ENCODE measurements around the gene MACROD2. TPM values are rescaled to one million over a fixed set of nuclear protein-coding genes. Genes with fewer than 3 reads are reported as not detected.

Gene MACROD2
- total and polyA plus RNA-seq, 2 donors (not counting 1 experiment from before 2014, with no cell fraction given) = 5.3 to 6.7 TPM

DNA sequence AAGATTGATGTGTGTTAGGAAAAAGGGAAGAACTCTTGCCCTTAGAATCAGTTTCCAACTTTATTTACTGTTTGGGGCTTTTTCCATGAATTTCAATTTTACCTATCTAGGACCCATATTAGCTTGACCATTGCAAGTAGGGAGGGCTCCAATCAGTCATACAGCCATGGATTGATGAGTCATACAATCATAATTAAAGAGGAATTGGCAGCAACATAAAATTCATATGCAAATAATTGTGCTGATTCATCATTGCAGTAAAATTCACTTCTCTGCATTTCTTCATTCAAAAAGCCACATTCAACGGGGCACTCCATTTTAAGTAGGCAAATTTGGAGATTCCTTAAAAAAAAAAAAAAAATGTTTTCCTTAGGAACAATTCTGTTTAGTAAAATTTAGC lies 1561.6 kb downstream of the MACROD2 start:
- H3K36me3 ChIP-seq (replicated peaks in 1 of 2; ENCODE audit: control extremely low read depth in 1 of 2, control insufficient read depth in 1 of 2, extremely low read depth in 1 of 2, insufficient read depth in 2 of 2, low read length in 1 of 2) = no peaks in the 10 kb centered on the region
- POLR2A ChIA-PET = no interaction called here
- TF ChIP-seq, protein P1, sequence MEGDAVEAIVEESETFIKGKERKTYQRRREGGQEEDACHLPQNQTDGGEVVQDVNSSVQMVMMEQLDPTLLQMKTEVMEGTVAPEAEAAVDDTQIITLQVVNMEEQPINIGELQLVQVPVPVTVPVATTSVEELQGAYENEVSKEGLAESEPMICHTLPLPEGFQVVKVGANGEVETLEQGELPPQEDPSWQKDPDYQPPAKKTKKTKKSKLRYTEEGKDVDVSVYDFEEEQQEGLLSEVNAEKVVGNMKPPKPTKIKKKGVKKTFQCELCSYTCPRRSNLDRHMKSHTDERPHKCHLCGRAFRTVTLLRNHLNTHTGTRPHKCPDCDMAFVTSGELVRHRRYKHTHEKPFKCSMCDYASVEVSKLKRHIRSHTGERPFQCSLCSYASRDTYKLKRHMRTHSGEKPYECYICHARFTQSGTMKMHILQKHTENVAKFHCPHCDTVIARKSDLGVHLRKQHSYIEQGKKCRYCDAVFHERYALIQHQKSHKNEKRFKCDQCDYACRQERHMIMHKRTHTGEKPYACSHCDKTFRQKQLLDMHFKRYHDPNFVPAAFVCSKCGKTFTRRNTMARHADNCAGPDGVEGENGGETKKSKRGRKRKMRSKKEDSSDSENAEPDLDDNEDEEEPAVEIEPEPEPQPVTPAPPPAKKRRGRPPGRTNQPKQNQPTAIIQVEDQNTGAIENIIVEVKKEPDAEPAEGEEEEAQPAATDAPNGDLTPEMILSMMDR (IDR thresholded peaks at IDR 0.05) = no peak
- peaks cover 0 to 16% (median 8%) of the 10 kb centered on the region in 3 donors for H3K9me3 ChIP-seq (ENCODE audit: control extremely low read depth in 1 of 3, control insufficient read depth in 2 of 3, insufficient read depth in 1 of 3, low read length in 2 of 3)
- DNase-seq (no peak), ATAC-seq (ENCODE audit: low read depth) (no peak)
- H3K4me3 ChIP-seq (ENCODE audit: control extremely low read depth in 1 of 5, extremely low read depth in 1 of 5, insufficient read depth in 1 of 5, low read depth in 2 of 5, low read length in 4 of 5) = no peak overlapping the region
- H3K4me1 ChIP-seq (ENCODE audit: control insufficient read depth in 2 of 2, insufficient read depth in 2 of 2, low read length in 2 of 2) = no peaks in the 10 kb centered on the region
- no peak overlapping the region for H2AFZ ChIP-seq (ENCODE audit: insufficient read depth, low read depth, low read length, poor library complexity, severe bottlenecking)
- no peak overlapping the region for H3K9ac ChIP-seq (ENCODE audit: low read length)
- H3K27me3 Mint-ChIP-seq = peaks cover 22% of the 10 kb centered on the region
- CTCF ChIA-PET = no interaction called here
- no peak overlapping the region for H3K27ac Mint-ChIP-seq
- no CpG with 5 or more reads among the region's 1 CpG for WGBS (ENCODE audit: insufficient coverage)
- no peaks in the 10 kb centered on the region for H3K4me1 Mint-ChIP-seq
- H3K27me3 ChIP-seq (replicated peaks in 1 of 4; ENCODE audit: control extremely low read depth in 1 of 4, control insufficient read depth in 3 of 4, insufficient read depth in 4 of 4, low read length in 3 of 4) = peaks cover 0 to 7% (median 1%) of the 10 kb centered on the region in 4 experiments
- H3K4me3 Mint-ChIP-seq = no peak overlapping the region
- no peaks in the 10 kb centered on the region for H4K20me1 ChIP-seq (ENCODE audit: control insufficient read depth, insufficient read depth, low read length, poor library complexity, severe bottlenecking)
- no peaks in the 10 kb centered on the region for H3K79me2 ChIP-seq (ENCODE audit: control insufficient read depth, insufficient read depth, low read length)
- no peak overlapping the region for H3K27ac ChIP-seq (ENCODE audit: low read length in 2 of 2)
- H3K9me3 Mint-ChIP-seq (ENCODE audit: insufficient read depth) = peaks cover 6% of the 10 kb centered on the region
- H3K4me2 ChIP-seq (replicated peaks; ENCODE audit: low read depth, low read length, poor library complexity, severe bottlenecking) = no peak overlapping the region
- intact Hi-C loops (cut with micrococcal nuclease) = no loop called here

DNA sequence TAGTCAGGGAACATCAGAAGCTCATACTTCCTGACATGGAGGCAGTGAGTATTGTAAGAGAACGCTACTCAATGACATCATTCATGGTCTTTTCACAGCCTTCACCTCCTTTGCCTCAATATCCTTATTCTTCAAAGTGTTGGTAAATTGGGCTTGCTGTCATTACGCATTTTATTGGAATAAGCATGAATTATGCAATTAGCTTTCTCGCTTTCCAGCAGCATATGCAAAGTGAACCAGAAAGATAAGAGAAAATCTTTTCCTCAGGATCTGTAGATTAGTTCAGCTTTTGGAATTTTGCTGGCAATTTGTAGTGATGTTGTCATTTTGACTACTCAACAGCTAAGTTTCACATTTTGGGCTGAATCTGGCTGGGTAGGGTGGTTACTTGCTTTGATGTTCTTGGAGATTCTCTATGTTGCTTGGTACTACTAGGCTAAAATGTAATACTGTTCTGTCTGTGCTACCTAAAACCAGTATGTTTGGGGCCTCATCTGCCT lies 1565.8 kb downstream of the MACROD2 start:
- no peak for TF ChIP-seq EZH2 (IDR thresholded peaks at IDR 0.05; ENCODE audit: borderline replicate concordance, insufficient read depth, low read depth, low read length, poor library complexity, severe bottlenecking)
- TF ChIP-seq, protein P1 (IDR thresholded peaks at IDR 0.05) = no peak
- no peak for DNase-seq
- intact Hi-C loops (cut with micrococcal nuclease) = no loop called here
- Histone ChIP-seq H3K4me3 (ENCODE audit: control extremely low read depth in 1 of 5, extremely low read depth in 1 of 5, insufficient read depth in 1 of 5, low read depth in 2 of 5, low read length in 4 of 5) (no peak overlapping the region), H3K9me3 (ENCODE audit: control extremely low read depth in 1 of 3, control insufficient read depth in 2 of 3, insufficient read depth in 1 of 3, low read length in 2 of 3) (no peaks in the 10 kb centered on the region), H3K27ac (ENCODE audit: low read length in 2 of 2) (no peak overlapping the region), H3K79me2 (ENCODE audit: control insufficient read depth, insufficient read depth, low read length) (no peaks in the 10 kb centered on the region), H3K27me3 (replicated peaks in 1 of 4; ENCODE audit: control extremely low read depth in 1 of 4, control insufficient read depth in 3 of 4, insufficient read depth in 4 of 4, low read length in 3 of 4) (peaks cover 0 to 7% (median 4%) of the 10 kb centered on the region in 4 experiments), H3K9ac (ENCODE audit: low read length) (no peak overlapping the region), H3K4me1 (ENCODE audit: control insufficient read depth in 2 of 2, insufficient read depth in 2 of 2, low read length in 2 of 2) (peaks cover 0 to 6% of the 10 kb centered on the region in 2 donors), H3K36me3 (replicated peaks in 1 of 2; ENCODE audit: control extremely low read depth in 1 of 2, control insufficient read depth in 1 of 2, extremely low read depth in 1 of 2, insufficient read depth in 2 of 2, low read length in 1 of 2) (no peaks in the 10 kb centered on the region), H3K4me2 (replicated peaks; ENCODE audit: low read depth, low read length, poor library complexity, severe bottlenecking) (no peak overlapping the region), H2AFZ (ENCODE audit: insufficient read depth, low read depth, low read length, poor library complexity, severe bottlenecking) (no peak overlapping the region), H4K20me1 (ENCODE audit: control insufficient read depth, insufficient read depth, low read length, poor library complexity, severe bottlenecking) (no peaks in the 10 kb centered on the region)
- no peak for ATAC-seq (ENCODE audit: low read depth)
- Mint-ChIP-seq H3K27ac (no peak overlapping the region), H3K9me3 (ENCODE audit: insufficient read depth) (no peaks in the 10 kb centered on the region), H3K4me3 (no peak overlapping the region), H3K4me1 (peaks cover 10% of the 10 kb centered on the region), H3K27me3 (peaks cover 18% of the 10 kb centered on the region)
- ChIA-PET POLR2A (no interaction called here), CTCF (no interaction called here)
- 100% methylated on average over 2 of the region's 3 CpGs for WGBS (ENCODE audit: insufficient coverage)
